Spleen (tissue), 11 donors: ENCODE measurements around the gene LMCD1. TPM values are rescaled to one million over a fixed set of nuclear protein-coding genes. Genes with fewer than 3 reads are reported as not detected.

ENCODE experiments used
- DNase-seq: peaks from one replicate; pipeline ENCODE4 v3.0.0-alpha.2; 2020
- H3K27ac ChIP-seq, 8 donors: fragments of 200-600 bp; sonication (generic) in 7 of 8; 1 replicate in 4 of 8; 2 replicates in 4 of 8; pipeline versions ENCODE4 v1.5.0 to v1.8.0; 2016 to 2021; ENCODE audit warnings: inconsistent platforms in 4 of 8, mild to moderate bottlenecking in 4 of 8, moderate library complexity in 1 of 8
- H3K27me3 ChIP-seq, 7 donors: fragments of 200-600 bp; sonication (generic) in 6 of 7; replicated peaks in 1 of 7; 1 replicate in 4 of 7; 2 replicates in 3 of 7; pipeline versions ENCODE4 v1.5.0 to v1.8.0; 2016 to 2021; ENCODE audit warnings: inconsistent platforms in 3 of 7, mild to moderate bottlenecking in 1 of 7
- H3K36me3 ChIP-seq, 6 donors: fragments of 200-600 bp; sonication (generic) in 5 of 6; 1 replicate in 4 of 6; 2 replicates in 2 of 6; pipeline versions ENCODE4 v1.5.0 to v1.8.0; 2016 to 2021; ENCODE audit warnings: inconsistent platforms in 2 of 6
- H3K4me1 ChIP-seq, 6 donors: fragments of 200-600 bp; sonication (generic) in 5 of 6; 1 replicate in 3 of 6; 2 replicates in 3 of 6; pipeline versions ENCODE4 v1.5.0 to v1.8.0; 2016 to 2021; ENCODE audit warnings: inconsistent platforms in 3 of 6
- H3K4me3 ChIP-seq, 8 donors: fragments of 200-600 bp; sonication (generic) in 7 of 8; 1 replicate in 4 of 8; 2 replicates in 4 of 8; pipeline versions ENCODE4 v1.5.0 to v1.8.0; 2016 to 2021; ENCODE audit warnings: inconsistent platforms in 4 of 8, mild to moderate bottlenecking in 4 of 8, moderate library complexity in 2 of 8
- H3K9me3 ChIP-seq, 8 donors: fragments of 200-600 bp; sonication (generic) in 7 of 8; 1 replicate in 4 of 8; 2 replicates in 4 of 8; pipeline versions ENCODE4 v1.5.0 to v1.8.0; 2016 to 2021; ENCODE audit warnings: inconsistent platforms in 4 of 8
- POLR2A ChIP-seq, 3 donors: fragments of 450-650 bp; IDR thresholded peaks; one replicate each; pipeline ENCODE4 v1.5.1; 2017; ENCODE audit warnings: antibody characterized with exemption in 3 of 3, mild to moderate bottlenecking in 1 of 3
- POLR2AphosphoS5 ChIP-seq, 3 donors: sonication (generic); formaldehyde crosslinking; IDR thresholded peaks; one replicate each; pipeline ENCODE4 v1.5.1; 2017; ENCODE audit warnings: antibody characterized with exemption in 3 of 3
- WGBS, 5 donors: extraction: QIAGEN DNeasy Blood & Tissue Kit in 3 of 5; methylation state at CpG; one replicate each; pipeline versions ENCODE4 v1.1.5 to v1.1.7; 2013 to 2018; 5-methylcytosine and 5-hydroxymethylcytosine counted together
- intact Hi-C: fragments of 100-400 bp; cut with DNase I; formaldehyde crosslinking; loops from one replicate; pipeline ENCODE4 v1.15.0; 2023; ENCODE audit warnings: low total_unique reads
- polyA plus RNA-seq, 3 donors: library from polyadenylated mRNA; stranded (reverse); fragments of 200-250 nt; gene quantifications; one replicate each; pipeline ENCODE4 v1.2.1, GENCODE V29; 2013
- total RNA-seq, 7 donors: library from RNA; depleted of rRNA in 3 of 7; stranded (reverse); fragments of >200 nt in 3 of 7; fragmentation: NEBNext Ultra II Directional in 4 of 7; extraction: Animal tissue kit (Norgen Biotek cat#: 25700) in 4 of 7; gene quantifications; one replicate each; pipeline versions ENCODE4 v1.1.0 to v1.2.1, GENCODE V29; 2016 to 2021
- TF ChIP-seq, protein P1 (sequence below), 11 experiments: fragments of 200-600 bp in 7 of 11; fragments of 450-650 bp in 4 of 11; sonication (generic) in 4 of 11; IDR thresholded peaks in 8 of 11; conservative IDR thresholded peaks in 3 of 11; 1 replicate in 7 of 11; 2 replicates in 4 of 11; pipeline versions ENCODE4 v1.4.0 to v1.8.0; 2016 to 2021; ENCODE audit warnings: antibody characterized with exemption in 11 of 11, inconsistent platforms in 4 of 11, mild to moderate bottlenecking in 1 of 11
- donor health status: healthy with polysubstance abuse.
- donor health status: DM: no; HTN: no; CAD: no; lungs with moderate emphysema.
- donor health status: DM: no; HTN: no; CAD: no.
- donor health status: Bipolar disorder and iron deficiency.
- donor health status: healthy.
- donor health status: DM: no; HTN: no; CAD: no.
- donor health status: DM: yes; HTN: yes; CAD: no.

LMCD1 gene
- total and polyA plus RNA-seq, 10 donors: 24.5 to 203 (median 78.7) TPM

DNA sequence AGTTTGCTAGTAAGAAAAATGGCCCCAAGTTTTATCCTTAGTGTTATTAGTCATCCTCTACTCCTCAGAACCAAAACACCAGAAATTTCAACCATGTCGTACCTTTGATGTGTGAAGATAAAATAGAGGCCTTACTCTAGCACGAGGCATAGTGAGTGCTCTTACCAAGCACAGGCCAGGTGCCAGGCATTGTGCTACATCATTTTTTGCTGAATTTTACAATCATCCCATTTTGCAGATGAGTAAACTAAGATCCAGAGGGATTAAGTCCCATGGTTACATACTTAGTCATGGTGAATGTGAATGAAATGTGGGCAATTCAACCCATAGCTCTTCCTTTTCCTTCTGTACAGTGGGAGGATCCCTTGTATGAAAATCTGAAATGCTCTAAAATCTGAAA, 15.2 kb downstream of the LMCD1 start:
- no peaks in the 10 kb centered on the region for H3K27me3 ChIP-seq
- H3K4me1 ChIP-seq: peaks cover 0 to 25% (median 11%) of the 10 kb centered on the region in 6 donors
- 87 to 96% (median 89%) methylated on average over 2 of the region's 2 CpGs for WGBS, 5 donors
- no peak overlapping the region for H3K27ac ChIP-seq
- no peaks in the 10 kb centered on the region for H3K9me3 ChIP-seq
- H3K4me3 ChIP-seq: no peak overlapping the region
- intact Hi-C loops: no loop called here
- H3K36me3 ChIP-seq: peaks cover 0 to 6% (median 0%) of the 10 kb centered on the region in 6 donors
- TF ChIP-seq, protein P1, sequence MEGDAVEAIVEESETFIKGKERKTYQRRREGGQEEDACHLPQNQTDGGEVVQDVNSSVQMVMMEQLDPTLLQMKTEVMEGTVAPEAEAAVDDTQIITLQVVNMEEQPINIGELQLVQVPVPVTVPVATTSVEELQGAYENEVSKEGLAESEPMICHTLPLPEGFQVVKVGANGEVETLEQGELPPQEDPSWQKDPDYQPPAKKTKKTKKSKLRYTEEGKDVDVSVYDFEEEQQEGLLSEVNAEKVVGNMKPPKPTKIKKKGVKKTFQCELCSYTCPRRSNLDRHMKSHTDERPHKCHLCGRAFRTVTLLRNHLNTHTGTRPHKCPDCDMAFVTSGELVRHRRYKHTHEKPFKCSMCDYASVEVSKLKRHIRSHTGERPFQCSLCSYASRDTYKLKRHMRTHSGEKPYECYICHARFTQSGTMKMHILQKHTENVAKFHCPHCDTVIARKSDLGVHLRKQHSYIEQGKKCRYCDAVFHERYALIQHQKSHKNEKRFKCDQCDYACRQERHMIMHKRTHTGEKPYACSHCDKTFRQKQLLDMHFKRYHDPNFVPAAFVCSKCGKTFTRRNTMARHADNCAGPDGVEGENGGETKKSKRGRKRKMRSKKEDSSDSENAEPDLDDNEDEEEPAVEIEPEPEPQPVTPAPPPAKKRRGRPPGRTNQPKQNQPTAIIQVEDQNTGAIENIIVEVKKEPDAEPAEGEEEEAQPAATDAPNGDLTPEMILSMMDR (IDR thresholded peaks at IDR 0.05 in 8 of 11, conservative IDR thresholded peaks at IDR 0.05 in 3 of 11): no peak
- peak in 1 of 3 donors; percentile 17 for TF ChIP-seq POLR2AphosphoS5 (IDR thresholded peaks at IDR 0.05)
- no peak for DNase-seq

DNA sequence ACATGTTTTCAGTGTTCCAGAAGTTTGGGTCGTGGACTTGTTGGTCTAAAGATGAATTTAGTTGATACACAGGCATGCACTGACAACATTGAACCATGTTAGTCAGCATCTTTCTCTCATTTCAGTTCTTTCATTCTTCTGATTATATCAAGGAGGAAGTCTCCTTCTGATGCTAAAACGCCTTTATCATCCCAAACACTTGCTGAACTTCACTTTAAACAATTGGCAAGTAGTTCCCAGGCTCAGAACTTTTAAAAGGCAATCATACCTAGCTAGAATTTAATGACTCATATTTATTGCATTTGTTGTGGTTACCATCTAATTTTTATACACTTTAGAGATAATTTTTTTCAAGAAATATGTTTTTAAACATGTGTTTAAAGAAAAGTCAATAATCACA, 15.9 kb downstream of the LMCD1 start:
- TF ChIP-seq POLR2AphosphoS5 (IDR thresholded peaks at IDR 0.05) (no peak), POLR2A (IDR thresholded peaks at IDR 0.05) (no peak)
- TF ChIP-seq, protein P1 (IDR thresholded peaks at IDR 0.05 in 8 of 11, conservative IDR thresholded peaks at IDR 0.05 in 3 of 11): no peak
- H3K4me1 ChIP-seq: peaks cover 0 to 25% (median 11%) of the 10 kb centered on the region in 6 donors
- H3K9me3 ChIP-seq: no peaks in the 10 kb centered on the region
- no peak for DNase-seq
- H3K27ac ChIP-seq: no peak overlapping the region
- H3K27me3 ChIP-seq: no peaks in the 10 kb centered on the region
- intact Hi-C loops: no loop called here
- no peak overlapping the region for H3K4me3 ChIP-seq
- 23 to 50% (median 35%) methylated on average over 2 of the region's 2 CpGs for WGBS, 5 donors
- peaks cover 0 to 9% (median 0%) of the 10 kb centered on the region in 6 donors for H3K36me3 ChIP-seq

DNA sequence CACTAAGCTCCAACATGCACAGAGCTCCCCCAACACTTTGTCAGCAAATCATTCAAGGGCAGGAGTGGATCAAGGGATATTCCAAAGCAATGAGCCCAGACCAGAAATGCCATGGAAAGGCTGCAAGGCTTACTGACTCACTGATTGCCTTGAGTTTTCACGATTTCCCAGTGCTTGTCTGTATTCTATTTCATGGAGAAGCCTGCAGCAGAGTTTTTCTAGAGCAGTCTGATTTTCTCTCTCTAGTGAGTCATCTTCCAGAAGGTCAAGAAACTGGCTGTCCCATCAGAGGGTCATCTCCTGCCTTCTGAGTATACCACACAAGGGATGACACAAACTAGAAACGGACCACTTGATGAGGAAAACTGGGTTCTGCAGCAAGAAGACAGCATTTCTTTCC, 16.5 kb downstream of the LMCD1 start:
- intact Hi-C loops: no loop called here
- H3K36me3 ChIP-seq: peaks cover 0 to 11% (median 0%) of the 10 kb centered on the region in 6 donors
- H3K27ac ChIP-seq: peak overlapping the region in 1 of 8 donors; percentile 24
- H3K4me3 ChIP-seq: no peak overlapping the region
- WGBS, 5 donors: 75 to 88% (median 79%) methylated on average over 2 of the region's 2 CpGs
- TF ChIP-seq POLR2AphosphoS5 (IDR thresholded peaks at IDR 0.05): no peak
- TF ChIP-seq, protein P1 (IDR thresholded peaks at IDR 0.05 in 8 of 11, conservative IDR thresholded peaks at IDR 0.05 in 3 of 11): no peak
- no peak for TF ChIP-seq POLR2A (IDR thresholded peaks at IDR 0.05)
- no peak for DNase-seq
- no peaks in the 10 kb centered on the region for H3K27me3 ChIP-seq
- H3K9me3 ChIP-seq: no peaks in the 10 kb centered on the region
- H3K4me1 ChIP-seq: peaks cover 0 to 25% (median 11%) of the 10 kb centered on the region in 6 donors

DNA sequence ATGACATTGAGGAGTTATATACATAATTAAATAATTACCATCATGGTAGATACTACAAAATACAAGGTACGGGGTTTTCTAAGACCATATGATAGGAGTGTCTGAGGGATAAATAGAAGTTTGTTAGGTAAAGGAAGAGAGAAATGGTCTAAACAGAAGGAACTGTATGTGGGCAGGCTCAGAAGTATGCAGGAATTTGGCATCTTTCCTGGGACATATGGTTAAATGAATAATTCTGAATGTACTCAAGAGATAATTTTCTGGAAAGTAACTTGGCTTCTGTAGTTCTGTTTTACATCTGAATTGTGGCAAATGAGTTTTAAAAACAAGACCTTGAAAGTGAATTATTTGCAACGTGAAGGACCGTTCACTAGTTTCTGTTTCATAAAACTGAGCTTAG, 17.5 kb downstream of the LMCD1 start:
- no peaks in the 10 kb centered on the region for H3K27me3 ChIP-seq
- no peak for TF ChIP-seq POLR2A (IDR thresholded peaks at IDR 0.05)
- no peak for TF ChIP-seq POLR2AphosphoS5 (IDR thresholded peaks at IDR 0.05)
- peaks cover 0 to 9% (median 0%) of the 10 kb centered on the region in 6 donors for H3K36me3 ChIP-seq
- H3K9me3 ChIP-seq: no peaks in the 10 kb centered on the region
- DNase-seq: no peak
- WGBS, 5 donors: 58 to 72% (median 69%) methylated on average over 3 of the region's 3 CpGs
- H3K4me3 ChIP-seq: no peak overlapping the region
- H3K4me1 ChIP-seq: peaks cover 4 to 33% (median 15%) of the 10 kb centered on the region in 6 donors
- H3K27ac ChIP-seq: peak overlapping the region in 3 of 8 donors; percentile 3 to 8 (median 4)
- intact Hi-C loops: no loop called here
